ENCODE results near the gene TMEM94. TPM values are rescaled to one million over a fixed set of nuclear protein-coding genes. Genes with fewer than 3 reads are reported as not detected.

Gene TMEM94
- total RNA-seq, 1 donor from 2014 or later = 112 TPM

DNA sequence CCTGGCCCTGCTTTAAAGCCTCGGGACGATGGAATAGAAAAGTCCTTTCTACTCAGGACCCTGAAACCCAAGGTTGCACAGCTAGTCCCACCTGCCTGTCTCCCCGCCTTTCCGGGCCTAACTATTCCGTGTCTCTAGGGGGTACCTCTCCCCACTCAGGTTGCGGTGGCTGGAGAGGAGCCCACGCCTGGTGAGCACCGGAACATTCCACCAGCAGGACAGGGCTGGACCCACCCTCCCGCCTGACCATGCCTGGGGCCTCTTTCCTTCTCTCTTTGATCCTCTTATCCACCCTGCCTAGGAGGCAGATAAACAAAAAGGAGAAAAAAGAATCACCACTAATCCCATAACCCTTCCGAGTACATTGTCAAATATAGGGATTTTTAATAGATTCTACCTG is 79.9 kb downstream of the TMEM94 start:
- no peaks in the 10 kb centered on the region for H3K36me3 Mint-ChIP-seq
- H3K27ac Mint-ChIP-seq = peak overlapping the region; percentile 93
- H3K27me3 Mint-ChIP-seq = no peaks in the 10 kb centered on the region
- TF ChIP-seq, protein P1, sequence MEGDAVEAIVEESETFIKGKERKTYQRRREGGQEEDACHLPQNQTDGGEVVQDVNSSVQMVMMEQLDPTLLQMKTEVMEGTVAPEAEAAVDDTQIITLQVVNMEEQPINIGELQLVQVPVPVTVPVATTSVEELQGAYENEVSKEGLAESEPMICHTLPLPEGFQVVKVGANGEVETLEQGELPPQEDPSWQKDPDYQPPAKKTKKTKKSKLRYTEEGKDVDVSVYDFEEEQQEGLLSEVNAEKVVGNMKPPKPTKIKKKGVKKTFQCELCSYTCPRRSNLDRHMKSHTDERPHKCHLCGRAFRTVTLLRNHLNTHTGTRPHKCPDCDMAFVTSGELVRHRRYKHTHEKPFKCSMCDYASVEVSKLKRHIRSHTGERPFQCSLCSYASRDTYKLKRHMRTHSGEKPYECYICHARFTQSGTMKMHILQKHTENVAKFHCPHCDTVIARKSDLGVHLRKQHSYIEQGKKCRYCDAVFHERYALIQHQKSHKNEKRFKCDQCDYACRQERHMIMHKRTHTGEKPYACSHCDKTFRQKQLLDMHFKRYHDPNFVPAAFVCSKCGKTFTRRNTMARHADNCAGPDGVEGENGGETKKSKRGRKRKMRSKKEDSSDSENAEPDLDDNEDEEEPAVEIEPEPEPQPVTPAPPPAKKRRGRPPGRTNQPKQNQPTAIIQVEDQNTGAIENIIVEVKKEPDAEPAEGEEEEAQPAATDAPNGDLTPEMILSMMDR (conservative IDR thresholded peaks at IDR 0.05) = no peak
- no peak for DNase-seq (ENCODE audit: extremely low spot score, unreplicated experiment)
- peaks cover 22% of the 10 kb centered on the region for H3K4me1 Mint-ChIP-seq (ENCODE audit: unreplicated experiment)
- no peaks in the 10 kb centered on the region for H3K9me3 Mint-ChIP-seq
- peak overlapping the region; percentile 39 for H3K4me3 Mint-ChIP-seq

DNA sequence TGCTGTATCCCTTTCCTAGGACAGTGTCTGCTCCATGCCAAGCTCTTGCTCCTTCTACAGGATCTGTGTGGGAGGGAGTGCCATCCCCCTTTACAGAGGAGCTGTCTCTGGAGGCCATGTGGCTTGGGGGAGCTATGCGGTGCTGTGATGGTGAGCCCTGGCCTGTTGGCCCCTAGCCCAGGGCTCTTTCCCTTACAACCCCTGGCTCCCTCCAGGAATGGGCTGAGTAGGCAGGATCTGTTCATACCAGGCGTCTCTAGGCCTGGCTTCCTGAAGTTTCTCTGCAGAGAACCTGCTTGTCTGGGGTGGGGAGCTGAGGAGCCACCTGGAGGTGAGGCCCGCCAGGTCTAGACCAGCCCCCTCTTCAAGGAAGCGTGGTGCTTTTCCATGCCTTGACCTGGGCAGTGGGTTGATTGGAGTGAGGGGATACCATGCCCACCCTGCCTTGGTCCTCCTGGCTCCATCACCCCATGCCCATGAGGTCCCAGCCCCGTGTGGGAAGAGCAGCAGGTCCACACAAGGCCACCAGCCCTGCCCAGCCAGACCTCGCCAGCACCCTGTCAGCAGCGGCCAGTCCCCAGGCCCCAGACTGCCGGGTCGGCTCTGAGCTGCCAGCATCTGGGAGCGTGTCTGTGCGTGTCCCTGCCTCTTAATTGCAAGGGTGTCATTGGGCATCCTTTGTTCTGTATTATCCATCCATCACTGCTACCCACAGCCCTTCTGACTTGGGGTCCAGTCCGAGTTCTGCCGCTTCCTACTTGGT is 83.7 kb downstream of the TMEM94 start:
- Mint-ChIP-seq H3K4me1 (ENCODE audit: unreplicated experiment) (peaks cover 12% of the 10 kb centered on the region), H3K4me3 (no peak overlapping the region), H3K9me3 (no peaks in the 10 kb centered on the region), H3K36me3 (no peaks in the 10 kb centered on the region), H3K27me3 (no peaks in the 10 kb centered on the region), H3K27ac (peak overlapping the region; percentile 64)
- no peak for DNase-seq (ENCODE audit: extremely low spot score, unreplicated experiment)
- TF ChIP-seq, protein P1 (conservative IDR thresholded peaks at IDR 0.05) = no peak

DNA sequence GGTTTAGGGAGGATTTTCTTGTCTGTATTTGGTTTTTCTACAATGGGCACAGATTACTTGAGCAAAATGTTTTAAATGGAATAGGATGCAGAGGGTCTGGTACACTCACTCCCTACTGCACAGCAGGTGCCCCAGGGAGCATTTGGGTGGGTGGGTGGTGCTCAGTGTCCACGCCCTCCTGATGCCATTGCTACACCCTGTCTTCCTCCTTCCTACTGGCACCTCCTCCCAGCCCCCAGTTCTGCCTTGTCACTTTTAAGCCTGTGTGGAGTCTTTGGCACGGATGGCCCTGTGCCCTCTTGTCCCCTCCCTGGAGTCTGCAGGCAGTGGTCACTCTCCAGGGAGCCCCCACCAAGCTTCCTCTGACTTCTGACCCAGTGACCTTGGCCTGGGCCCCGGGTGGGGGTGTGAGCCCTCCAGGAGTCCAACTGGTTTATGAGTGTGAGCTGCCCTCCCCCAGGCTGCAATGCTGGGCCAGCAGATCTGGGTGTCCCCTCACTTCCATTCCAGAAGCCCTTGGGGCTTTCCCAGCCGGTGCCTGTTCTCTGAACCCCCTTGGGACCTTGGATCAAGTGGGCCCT is 84.6 kb downstream of the TMEM94 start:
- Mint-ChIP-seq H3K27ac (peak overlapping the region; percentile 64), H3K27me3 (no peaks in the 10 kb centered on the region), H3K4me1 (ENCODE audit: unreplicated experiment) (peaks cover 12% of the 10 kb centered on the region), H3K9me3 (no peaks in the 10 kb centered on the region), H3K4me3 (no peak overlapping the region), H3K36me3 (no peaks in the 10 kb centered on the region)
- TF ChIP-seq, protein P1 (conservative IDR thresholded peaks at IDR 0.05) = no peak
- DNase-seq (ENCODE audit: extremely low spot score, unreplicated experiment) = no peak

DNA sequence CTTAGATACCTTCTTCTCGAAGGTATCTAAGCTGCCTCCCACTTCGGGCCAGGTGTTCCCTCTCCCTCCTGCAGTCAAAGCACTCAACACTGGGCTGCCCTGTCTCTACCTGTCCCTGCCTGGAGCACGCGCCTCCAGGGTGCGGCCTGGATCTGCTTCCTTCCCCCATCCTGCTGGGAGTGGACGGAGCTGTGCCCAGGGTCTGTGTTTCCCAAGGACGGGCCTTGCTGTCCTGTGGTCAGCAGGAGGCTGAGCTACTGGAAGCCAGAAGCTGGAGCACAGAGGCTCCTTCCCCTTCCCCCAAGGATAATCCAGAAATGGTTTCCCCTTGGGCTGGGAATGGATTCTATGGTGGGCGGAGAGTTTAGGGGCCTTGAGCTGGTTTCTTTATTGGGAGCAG is 85.8 kb downstream of the TMEM94 start:
- Mint-ChIP-seq H3K4me3 (no peak overlapping the region), H3K27me3 (no peaks in the 10 kb centered on the region), H3K9me3 (no peaks in the 10 kb centered on the region), H3K27ac (peak overlapping the region; percentile 76), H3K4me1 (ENCODE audit: unreplicated experiment) (peaks cover 12% of the 10 kb centered on the region), H3K36me3 (no peaks in the 10 kb centered on the region)
- TF ChIP-seq, protein P1 (conservative IDR thresholded peaks at IDR 0.05) = no peak
- no peak for DNase-seq (ENCODE audit: extremely low spot score, unreplicated experiment)

DNA sequence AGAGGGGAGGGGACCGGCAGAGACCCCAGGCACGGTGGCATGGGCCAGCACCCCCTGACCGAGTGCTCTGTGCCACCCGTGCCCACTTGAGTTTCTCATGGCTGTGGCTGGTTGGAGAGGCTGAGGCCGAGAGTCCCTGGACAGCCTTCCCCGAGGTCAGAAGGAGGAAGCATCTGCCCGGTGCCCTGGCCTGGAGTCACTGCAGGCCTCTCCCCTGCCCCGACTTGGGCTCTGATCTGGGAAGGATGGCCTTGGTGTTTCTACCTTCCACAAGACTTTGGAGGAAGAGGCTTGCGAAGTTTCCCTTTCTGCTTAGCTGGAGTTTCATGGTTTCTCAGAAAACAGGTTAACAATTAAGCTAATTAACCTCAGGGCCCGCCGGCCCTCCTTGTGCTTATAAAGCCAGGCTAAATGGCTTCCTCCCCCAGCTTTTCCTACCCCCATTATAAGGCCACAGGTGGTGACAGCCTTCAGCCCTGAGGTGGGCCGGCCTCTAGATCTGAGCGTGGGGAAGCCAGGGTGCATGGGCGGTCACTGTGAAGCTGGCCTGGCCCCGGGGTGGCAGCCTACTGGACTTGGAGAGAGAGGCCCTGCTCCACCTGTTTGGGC is 86.4 kb downstream of the TMEM94 start:
- H3K27ac Mint-ChIP-seq = peak overlapping the region; percentile 76
- no peaks in the 10 kb centered on the region for H3K36me3 Mint-ChIP-seq
- H3K4me3 Mint-ChIP-seq = no peak overlapping the region
- no peak for DNase-seq (ENCODE audit: extremely low spot score, unreplicated experiment)
- H3K9me3 Mint-ChIP-seq = no peaks in the 10 kb centered on the region
- TF ChIP-seq, protein P1 (conservative IDR thresholded peaks at IDR 0.05) = no peak
- peaks cover 12% of the 10 kb centered on the region for H3K4me1 Mint-ChIP-seq (ENCODE audit: unreplicated experiment)
- no peaks in the 10 kb centered on the region for H3K27me3 Mint-ChIP-seq
